ENCODE measurements around the gene SLC25A29. TPM values are rescaled to one million over a fixed set of nuclear protein-coding genes. Genes with fewer than 3 reads are reported as not detected.

The SLC25A29 gene
- total and polyA plus RNA-seq, 2 of the 8 experiments (the other 6 are each of a cell fraction or from before 2014, with no cell fraction given): 135 to 177 TPM

DNA sequence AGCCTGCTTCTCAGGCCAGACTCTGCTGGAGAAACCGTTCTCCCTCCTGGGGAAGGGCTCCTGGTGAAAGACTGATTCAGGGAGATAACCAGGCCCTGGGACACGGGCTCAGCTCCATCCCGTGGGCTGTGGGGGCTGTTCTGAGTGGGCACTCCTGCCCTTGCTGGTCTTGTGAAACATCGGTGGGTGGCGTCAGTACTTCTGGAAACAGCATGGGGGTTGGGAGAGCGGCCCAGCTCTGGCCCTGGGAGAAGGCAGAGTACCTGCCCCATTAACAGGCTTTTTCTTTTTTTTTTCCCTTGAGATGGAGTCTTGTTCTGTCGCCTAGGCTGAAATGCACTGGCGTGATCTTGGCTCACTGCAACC is 17.7 kb upstream of the SLC25A29 start:
- H2AK5ac ChIP-seq (ENCODE audit: low read depth, low read length): no peak overlapping the region
- H2AFZ ChIP-seq (ENCODE audit: low read length): no peak overlapping the region
- ChIA-PET CTCF (ENCODE audit: partially characterized antibody) (interaction anchor here (0.8 to 1.1 kb wide), 2 partner anchors 10 to 30 kb away, joined by 3 to 4 read pairs; no protein-coding TSS in a partner anchor), POLR2A (ENCODE audit: partially characterized antibody) (interaction anchor here (0.9 to 1.9 kb wide), 2 partner anchors 11 to 14 kb away, joined by 6 read pairs; no protein-coding TSS in a partner anchor)
- no peaks in the 10 kb centered on the region for H3K27me3 ChIP-seq (replicated peaks in 1 of 4; ENCODE audit: control insufficient read depth in 3 of 4, extremely low read depth in 1 of 4, insufficient read depth in 3 of 4, low read length in 3 of 4)
- H3K4me3 ChIP-seq (ENCODE audit: extremely low read depth in 1 of 4, insufficient read depth in 2 of 4, low read depth in 3 of 4, low read length in 4 of 4): no peak overlapping the region
- no peak overlapping the region for H4K8ac ChIP-seq (ENCODE audit: extremely low read depth, insufficient read depth, low read length)
- H2BK20ac ChIP-seq (ENCODE audit: low read length): no peak overlapping the region
- H3K27ac ChIP-seq (ENCODE audit: low read depth, low read length): no peak overlapping the region
- no peak overlapping the region for H4K91ac ChIP-seq (replicated peaks; ENCODE audit: insufficient read length, low read length)
- no peaks in the 10 kb centered on the region; a peak in 1 of 7 replicates for H3K4me1 ChIP-seq (replicated peaks in 1 of 4; ENCODE audit: control insufficient read depth in 3 of 4, insufficient read depth in 4 of 4, low read length in 3 of 4)
- WGBS, 2 experiments (ENCODE audit: extremely low coverage in 1 of 2, insufficient coverage in 1 of 2, insufficient read length in 1 of 2, insufficient replicate concordance in 2 of 2, low coverage in 1 of 2, low lambda C conversion rate in 2 of 2, missing lambda C conversion rate in 1 of 2): 78% methylated on average over 6 of the region's 8 CpGs; no CpG with 5 or more reads in 1 of the 2 experiments
- no peaks in the 10 kb centered on the region for H3K79me1 ChIP-seq (ENCODE audit: low read depth, low read length)
- no peak overlapping the region for H2BK15ac ChIP-seq (ENCODE audit: low read length)
- H3K23ac ChIP-seq (ENCODE audit: insufficient read length): no peak overlapping the region
- no peaks in the 10 kb centered on the region for H3K9me3 ChIP-seq (ENCODE audit: insufficient read depth in 2 of 2, low read depth in 1 of 2, low read length in 1 of 2)
- H3K9ac ChIP-seq (replicated peaks in 1 of 4; ENCODE audit: extremely low read depth in 1 of 4, low read depth in 3 of 4, low read length in 3 of 4): no peak overlapping the region
- H3K56ac ChIP-seq (replicated peaks; ENCODE audit: insufficient read length, low read depth, low read length): no peak overlapping the region
- H3K23me2 ChIP-seq (ENCODE audit: low read depth, low read length): no peaks in the 10 kb centered on the region; the same call in 1 of the 2 replicates
- no peaks in the 10 kb centered on the region for H4K20me1 ChIP-seq (replicated peaks in 1 of 2; ENCODE audit: control insufficient read depth in 1 of 2, insufficient read depth in 2 of 2, low read length in 2 of 2)
- H3K79me2 ChIP-seq (ENCODE audit: control insufficient read depth in 1 of 2, insufficient read depth in 2 of 2, low read length in 2 of 2): no peaks in the 10 kb centered on the region
- no peak overlapping the region for H3K14ac ChIP-seq (ENCODE audit: insufficient read length)
- DNase-seq (ENCODE audit: low read depth in 1 of 2, low spot score in 2 of 2) (no peak), FAIRE-seq (no peak)
- no peak overlapping the region for H2BK120ac ChIP-seq (replicated peaks; ENCODE audit: low read depth, low read length)
- no peak overlapping the region for H3K4me2 ChIP-seq (ENCODE audit: insufficient read depth in 1 of 2, low read depth in 2 of 2, low read length in 2 of 2)
- H4K5ac ChIP-seq (ENCODE audit: insufficient read length, low read depth, low read length): no peak overlapping the region
- H2BK12ac ChIP-seq (ENCODE audit: low read depth, low read length): no peak overlapping the region
- no peaks in the 10 kb centered on the region for H3K36me3 ChIP-seq (ENCODE audit: control insufficient read depth in 2 of 4, insufficient read depth in 4 of 4, low read length in 3 of 4)
- no peak overlapping the region for H2BK5ac ChIP-seq (ENCODE audit: low read depth, low read length)
- H3K18ac ChIP-seq (ENCODE audit: extremely low read depth, low read length): no peak overlapping the region; the same call in 1 of the 2 replicates
- TF ChIP-seq YY1 (IDR thresholded peaks at IDR 0.05; ENCODE audit: low read depth, low read length): no peak
- TF ChIP-seq CBX8 (IDR thresholded peaks at IDR 0.05; ENCODE audit: borderline replicate concordance, low read depth, low read length): no peak
- no peak for TF ChIP-seq HDAC2 (IDR thresholded peaks at IDR 0.05; ENCODE audit: borderline replicate concordance in 1 of 2, low read depth in 2 of 2, low read length in 2 of 2)
- no peak for TF ChIP-seq SUZ12 (IDR thresholded peaks at IDR 0.05; ENCODE audit: low read length)
- TF ChIP-seq SIRT6 (IDR thresholded peaks at IDR 0.05; ENCODE audit: low read length): no peak
- TF ChIP-seq MAX (IDR thresholded peaks at IDR 0.05): no peak
- no peak for TF ChIP-seq EGR1 (IDR thresholded peaks at IDR 0.05; ENCODE audit: borderline replicate concordance, low read depth, low read length)
- TF ChIP-seq TEAD4 (IDR thresholded peaks at IDR 0.05; ENCODE audit: low read depth, low read length): no peak
- no peak for TF ChIP-seq JUND (IDR thresholded peaks at IDR 0.05; ENCODE audit: low read length)
- no peak for TF ChIP-seq SP2 (IDR thresholded peaks at IDR 0.05; ENCODE audit: low read length)
- no peak for TF ChIP-seq GTF2F1 (IDR thresholded peaks at IDR 0.05; ENCODE audit: borderline replicate concordance, low read depth, low read length)
- no peak for TF ChIP-seq RFX5 (IDR thresholded peaks at IDR 0.05; ENCODE audit: borderline replicate concordance, low read depth, low read length)
- H3K4ac ChIP-seq (replicated peaks; ENCODE audit: insufficient read length, low read depth, low read length): no peak overlapping the region

Measured in H1 (cell line).